NAMALWA (cell line): ENCODE data around the gene B9D2.

Source experiments
- DNase-seq: peaks from one replicate; pipeline ENCODE4 v3.0.0-alpha.2; 2015; ENCODE audit warnings: low spot score

Gene B9D2

GRCh38 chr19:41309180-41310032 lies 54.5 kb downstream of the B9D2 start:
- no peak for DNase-seq

GRCh38 chr19:41308450-41309179 lies 55.3 kb downstream of the B9D2 start:
- peak; percentile 91 for DNase-seq

- no peak for DNase-seq
Measured at GRCh38 chr19:41307954-41308449, 55.9 kb downstream of the B9D2 start.

DNA sequence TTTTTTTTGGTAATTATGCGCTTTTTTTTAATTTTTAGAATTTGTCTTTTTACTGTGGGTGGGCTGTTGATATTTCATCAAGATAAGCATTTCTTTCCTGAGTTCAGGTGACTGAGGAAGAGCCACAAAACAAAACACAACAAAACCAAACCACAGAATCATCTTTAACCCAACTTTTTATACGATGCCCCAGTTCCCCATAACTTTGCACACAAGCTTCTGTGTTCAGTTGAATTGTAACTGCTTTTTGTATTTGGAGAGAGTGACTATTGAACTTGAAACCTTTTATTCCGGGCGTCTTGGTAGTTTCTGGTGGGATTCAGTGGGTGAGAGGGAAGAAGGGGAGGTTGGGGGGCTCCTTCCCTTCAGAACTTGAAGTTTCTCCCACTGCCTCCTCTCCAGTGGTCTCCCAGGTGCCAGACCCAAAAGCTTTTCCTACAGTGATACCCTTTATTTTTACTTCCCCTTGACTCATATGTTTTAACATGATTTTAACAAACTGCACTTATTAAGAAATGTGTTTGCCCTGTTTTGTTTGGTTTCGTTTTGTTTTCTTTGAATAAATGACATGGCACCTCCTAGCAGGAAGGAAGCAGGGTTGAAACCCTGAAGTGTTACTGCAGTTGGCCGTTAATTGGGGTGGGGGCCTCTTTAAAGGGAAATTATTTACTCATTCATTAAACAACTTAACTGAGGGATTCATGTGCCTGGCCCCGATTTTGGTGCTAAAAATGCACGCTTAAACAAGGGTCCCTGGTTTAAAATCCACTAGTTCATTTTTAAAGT lies 56.7 kb downstream of the B9D2 start:
- DNase-seq: no peak

- DNase-seq: no peak
Measured at GRCh38 chr19:41305927-41306793, 57.8 kb downstream of the B9D2 start.

- no peak for DNase-seq
Measured at GRCh38 chr19:41304706-41305483, 59.1 kb downstream of the B9D2 start.
